H1 (cell line): ENCODE results near the gene SCAPER. TPM values are rescaled to one million over a fixed set of nuclear protein-coding genes. Genes with fewer than 3 reads are reported as not detected.
"Not testable (repeated sequence)": the region's sequence is repeated elsewhere in the genome, so short reads cannot be mapped to it uniquely, and the experiment has no call there.

ENCODE experiments used
- CTCF ChIA-PET: fragments of 300-600 bp; sonication (Branson Sonifier 250); formaldehyde crosslinking; loops from one replicate; lab custom pipeline; 2021; ENCODE audit not compliant: partially characterized antibody; lab: Charles Lee
- POLR2A ChIA-PET: fragments of 300-600 bp; sonication (Branson Sonifier 250); formaldehyde crosslinking; loops from one replicate; lab custom pipeline; 2021; ENCODE audit warnings: inconsistent platforms; ENCODE audit not compliant: partially characterized antibody; lab: Charles Lee
- DNase-seq, 2 experiments: peaks; one replicate each; pipeline versions ENCODE4 v3.0.0 to v3.0.0-alpha.2; 2010 to 2022; ENCODE audit warnings: low spot score in 2 of 2, low read depth in 1 of 2, mixed read lengths in 1 of 2
- FAIRE-seq: peaks from 2 replicates; lab custom pipeline; 2011; peaks lifted over from hg19 to GRCh38; lab: Jason Lieb, UNC
- H2AFZ ChIP-seq: 2 replicates; pipeline ENCODE4 v1.8.1; 2012; ENCODE audit warnings: low read length, inconsistent platforms
- H2AK5ac ChIP-seq: 2 replicates; pipeline ENCODE4 v1.6.1; 2013; ENCODE audit warnings: low read depth, low read length
- H2BK120ac ChIP-seq: replicated peaks from 2 replicates; pipeline ENCODE3; 2013; ENCODE audit warnings: low read depth, low read length, inconsistent platforms
- H2BK12ac ChIP-seq: 2 replicates; pipeline ENCODE4 v1.6.1; 2013; ENCODE audit warnings: low read depth, low read length
- H2BK15ac ChIP-seq: 2 replicates; pipeline ENCODE4 v1.6.1; 2013; ENCODE audit warnings: low read length
- H2BK20ac ChIP-seq: 2 replicates; pipeline ENCODE4 v1.6.1; 2013; ENCODE audit warnings: low read length
- H2BK5ac ChIP-seq: 2 replicates; pipeline ENCODE4 v1.6.1; 2013; ENCODE audit warnings: low read depth, low read length
- H3K14ac ChIP-seq: 2 replicates; pipeline ENCODE4 v1.6.1; 2013; ENCODE audit warnings: inconsistent platforms; ENCODE audit not compliant: insufficient read length
- H3K18ac ChIP-seq: 2 replicates; pipeline ENCODE4 v1.6.1; 2013; ENCODE audit warnings: low read length; ENCODE audit errors: extremely low read depth
- H3K23ac ChIP-seq: 2 replicates; pipeline ENCODE4 v1.6.1; 2013; ENCODE audit warnings: inconsistent platforms; ENCODE audit not compliant: insufficient read length
- H3K23me2 ChIP-seq: 2 replicates; pipeline ENCODE4 v1.6.1; 2013; ENCODE audit warnings: low read depth, low read length
- H3K27ac ChIP-seq: 2 replicates; pipeline ENCODE4 v1.6.1; 2011; ENCODE audit warnings: low read depth, low read length, inconsistent platforms
- H3K27me3 ChIP-seq, 4 experiments: replicated peaks in 1 of 4; 1 replicate in 1 of 4; 2 replicates in 3 of 4; pipeline versions ENCODE4 v1.6.1 to v1.8.1; 2011 to 2013; ENCODE audit warnings: low read length in 3 of 4, mild to moderate bottlenecking in 3 of 4, inconsistent platforms in 2 of 4, mixed read lengths in 2 of 4, moderate library complexity in 1 of 4; ENCODE audit not compliant: control insufficient read depth in 3 of 4, insufficient read depth in 3 of 4; ENCODE audit errors: extremely low read depth in 1 of 4
- H3K36me3 ChIP-seq, 4 experiments: 2 replicates each; pipeline versions ENCODE4 v1.6.1 to v1.8.1; 2011 to 2013; ENCODE audit warnings: mild to moderate bottlenecking in 4 of 4, low read length in 3 of 4, moderate library complexity in 2 of 4, control low read depth in 1 of 4, inconsistent platforms in 1 of 4; ENCODE audit not compliant: insufficient read depth in 4 of 4, control insufficient read depth in 2 of 4
- H3K4ac ChIP-seq: replicated peaks from 2 replicates; pipeline ENCODE3; 2013; ENCODE audit warnings: low read length, low read depth, mixed read lengths, inconsistent platforms; ENCODE audit not compliant: insufficient read length
- H3K4me1 ChIP-seq, 4 experiments: replicated peaks in 1 of 4; 1 replicate in 1 of 4; 2 replicates in 3 of 4; pipeline versions ENCODE4 v1.6.1 to v1.8.1; 2011 to 2013; ENCODE audit warnings: low read length in 3 of 4, inconsistent platforms in 2 of 4, mixed read lengths in 1 of 4; ENCODE audit not compliant: insufficient read depth in 4 of 4, control insufficient read depth in 3 of 4
- H3K4me2 ChIP-seq, 2 experiments: 2 replicates each; pipeline versions ENCODE4 v1.6.1 to v1.8.1; 2011 to 2013; ENCODE audit warnings: low read depth in 2 of 2, low read length in 2 of 2, control low read depth in 1 of 2, inconsistent platforms in 1 of 2, mild to moderate bottlenecking in 1 of 2; ENCODE audit not compliant: insufficient read depth in 1 of 2
- H3K4me3 ChIP-seq, 4 experiments: fragments of 200-600, 300-600 bp in 1 of 4; sonication (generic), shearing (Covaris generic), sonication (Bioruptor Twin) in 1 of 4; 2 replicates each; pipeline versions ENCODE4 v1.5.1 to v1.8.1; 2011 to 2016; ENCODE audit warnings: low read length in 4 of 4, low read depth in 3 of 4, control low read depth in 2 of 4, inconsistent platforms in 2 of 4, mild to moderate bottlenecking in 2 of 4, mixed read lengths in 1 of 4, moderate library complexity in 1 of 4; ENCODE audit not compliant: insufficient read depth in 2 of 4; ENCODE audit errors: extremely low read depth in 1 of 4
- H3K56ac ChIP-seq: replicated peaks from 2 replicates; pipeline ENCODE3; 2013; ENCODE audit warnings: low read depth, mild to moderate bottlenecking, mixed read lengths, low read length, inconsistent platforms; ENCODE audit not compliant: insufficient read length
- H3K79me1 ChIP-seq: 2 replicates; pipeline ENCODE4 v1.6.1; 2013; ENCODE audit warnings: low read depth, low read length, control low read depth
- H3K79me2 ChIP-seq, 2 experiments: 2 replicates each; pipeline versions ENCODE4 v1.6.1 to v1.8.1; 2012 to 2013; ENCODE audit warnings: low read length in 2 of 2, mild to moderate bottlenecking in 2 of 2, inconsistent platforms in 1 of 2; ENCODE audit not compliant: insufficient read depth in 2 of 2, control insufficient read depth in 1 of 2
- H3K9ac ChIP-seq, 4 experiments: replicated peaks in 1 of 4; 1 replicate in 1 of 4; 2 replicates in 3 of 4; pipeline versions ENCODE4 v1.6.1 to v1.8.1; 2011 to 2013; ENCODE audit warnings: low read depth in 3 of 4, low read length in 3 of 4, control low read depth in 2 of 4, mild to moderate bottlenecking in 2 of 4, moderate library complexity in 2 of 4, inconsistent platforms in 1 of 4; ENCODE audit errors: extremely low read depth in 1 of 4
- H3K9me3 ChIP-seq, 2 experiments: 2 replicates each; pipeline versions ENCODE4 v1.6.1 to v1.8.1; 2012 to 2013; ENCODE audit warnings: mild to moderate bottlenecking in 2 of 2, moderate library complexity in 2 of 2, control low read depth in 1 of 2, inconsistent platforms in 1 of 2, low read depth in 1 of 2, low read length in 1 of 2, mixed read lengths in 1 of 2; ENCODE audit not compliant: insufficient read depth in 2 of 2
- H4K20me1 ChIP-seq, 2 experiments: replicated peaks in 1 of 2; 2 replicates each; pipeline versions ENCODE3 to v1.8.1; 2011 to 2013; ENCODE audit warnings: inconsistent platforms in 2 of 2, low read length in 2 of 2, mild to moderate bottlenecking in 1 of 2; ENCODE audit not compliant: insufficient read depth in 2 of 2, control insufficient read depth in 1 of 2
- H4K5ac ChIP-seq: 2 replicates; pipeline ENCODE4 v1.6.1; 2013; ENCODE audit warnings: low read length, low read depth, mixed read lengths, inconsistent platforms; ENCODE audit not compliant: insufficient read length
- H4K8ac ChIP-seq: 2 replicates; pipeline ENCODE4 v1.8.0; 2013; ENCODE audit warnings: mild to moderate bottlenecking, moderate library complexity, low read length, inconsistent platforms; ENCODE audit not compliant: insufficient read depth; ENCODE audit errors: extremely low read depth
- H4K91ac ChIP-seq: replicated peaks from 2 replicates; pipeline ENCODE3; 2013; ENCODE audit warnings: low read length, mixed read lengths, inconsistent platforms; ENCODE audit not compliant: insufficient read length
- RBBP5 ChIP-seq: IDR thresholded peaks from 2 replicates; pipeline ENCODE4 v1.7.1; 2012; ENCODE audit warnings: low read depth, mild to moderate bottlenecking, inconsistent platforms, low read length, moderate library complexity, borderline replicate concordance
- YY1 ChIP-seq: IDR thresholded peaks from 2 replicates; pipeline ENCODE4 v1.6.1; 2011; ENCODE audit warnings: low read depth, mild to moderate bottlenecking, low read length
- WGBS, 2 experiments: shearing (Covaris generic) in 1 of 2; methylation state at CpG; one replicate each; pipeline versions ENCODE4 v1.1.6 to v1.1.7; 2013 to 2015; ENCODE audit warnings: low lambda C conversion rate in 2 of 2, mixed read lengths in 2 of 2, inconsistent platforms in 1 of 2, low coverage in 1 of 2, missing lambda C conversion rate in 1 of 2; ENCODE audit not compliant: insufficient replicate concordance in 2 of 2, insufficient coverage in 1 of 2, insufficient read length in 1 of 2; ENCODE audit errors: extremely low coverage in 1 of 2, missing lambda C conversion rate in 1 of 2; 5-methylcytosine and 5-hydroxymethylcytosine counted together
- polyA plus RNA-seq, 7 experiments: library from polyadenylated mRNA; depleted of rRNA in 3 of 7; stranded (reverse) in 5 of 7; unstranded in 2 of 7; fragments of >200 nt in 5 of 7; fragments of 200-250 nt in 2 of 7; gene quantifications; 1 replicate in 5 of 7; 2 replicates in 1 of 7; 4 replicates in 1 of 7; pipeline versions ENCODE4 v1.2.1 to v1.2.3, GENCODE V29; 2011 to 2013; ENCODE audit warnings: missing spikeins in 2 of 7, mixed read lengths in 2 of 7
- total RNA-seq: library from RNA; stranded (reverse); fragmentation: NEBNext Ultra II Directional; extraction: Animal tissue kit (Norgen Biotek cat#: 25700); gene quantifications from 2 replicates; pipeline ENCODE4 v1.2.1, GENCODE V29; 2021

The SCAPER gene
- total and polyA plus RNA-seq, 2 of the 8 experiments (the other 6 are each of a cell fraction or from before 2014, with no cell fraction given) = 1.6 to 6.8 TPM

GRCh38 chr15:76875911-76876310, 29.2 kb downstream of the SCAPER start:
- POLR2A ChIA-PET = no interaction called here
- no peaks in the 10 kb centered on the region for H3K23me2 ChIP-seq

GRCh38 chr15:76873066-76873465, 32.1 kb downstream of the SCAPER start:
- H3K23ac ChIP-seq, FAIRE-seq, H3K36me3 ChIP-seq, H2BK12ac ChIP-seq, CTCF ChIA-PET, H3K4me2 ChIP-seq, H3K79me2 ChIP-seq, H3K18ac ChIP-seq, H4K8ac ChIP-seq, H3K56ac ChIP-seq, H2BK120ac ChIP-seq, H2BK15ac ChIP-seq, H4K5ac ChIP-seq, H3K4me3 ChIP-seq, H3K79me1 ChIP-seq, H3K4ac ChIP-seq, H3K23me2 ChIP-seq, H3K9me3 ChIP-seq, H3K27ac ChIP-seq, POLR2A ChIA-PET, H2BK20ac ChIP-seq, H3K27me3 ChIP-seq, DNase-seq, H4K91ac ChIP-seq, H4K20me1 ChIP-seq, H3K14ac ChIP-seq, H3K9ac ChIP-seq, H3K4me1 ChIP-seq, H2AFZ ChIP-seq, H2AK5ac ChIP-seq, H2BK5ac ChIP-seq: not testable (repeated sequence)
- WGBS, 2 experiments = 100% methylated on average over 1 of the region's 2 CpGs; no CpG with 5 or more reads in 1 of the 2 experiments

More at GRCh38 chr15:76875911-76876310, 29.2 kb downstream of the SCAPER start:
- Histone ChIP-seq H3K4me2 (no peak overlapping the region), H4K5ac (no peak overlapping the region), H3K4me3 (no peak overlapping the region), H3K79me1 (no peaks in the 10 kb centered on the region), H4K91ac (no peak overlapping the region), H3K9ac (no peak overlapping the region), H2AFZ (no peak overlapping the region), H2BK15ac (no peak overlapping the region), H3K56ac (no peak overlapping the region), H3K27ac (no peak overlapping the region), H3K27me3 (no peaks in the 10 kb centered on the region), H3K79me2 (no peaks in the 10 kb centered on the region), H3K23ac (no peak overlapping the region), H2BK120ac (no peak overlapping the region), H2BK5ac (no peak overlapping the region), H3K9me3 (peaks cover 0 to 4% of the 10 kb centered on the region in 2 experiments; a peak in 1 of 4 replicates), H2AK5ac (no peak overlapping the region), H3K14ac (no peak overlapping the region), H4K20me1 (no peaks in the 10 kb centered on the region), H3K36me3 (peaks cover 0 to 3% (median 0%) of the 10 kb centered on the region in 4 experiments; a peak in 1 of 8 replicates), H3K18ac (no peak overlapping the region), H4K8ac (no peak overlapping the region), H2BK20ac (no peak overlapping the region), H3K4me1 (peaks cover 0 to 2% (median 0%) of the 10 kb centered on the region in 4 experiments; a peak in 2 of 7 replicates), H2BK12ac (no peak overlapping the region), H3K4ac (no peak overlapping the region)
- CTCF ChIA-PET = interaction anchor here (1.0 to 1.8 kb wide), 3 partner anchors 12 to 685 kb away, joined by 3 to 5 read pairs (median 4); no protein-coding TSS in a partner anchor
- FAIRE-seq (no peak), DNase-seq (no peak)
- 91% methylated on average over 23 of the region's 26 CpGs; no CpG with 5 or more reads in 1 of the 2 experiments for WGBS, 2 experiments
- TF ChIP-seq RBBP5 (no peak), YY1 (no peak)
